Neuronal stem cell (in vitro differentiated cells): ENCODE data around the gene GIPC1.
A peak's percentile ranks its signal among the peaks of the same experiment; 100 is the strongest.

ENCODE experiments used
- DNase-seq: peaks from one replicate; pipeline ENCODE4 v3.0.0-alpha.2; 2013; ENCODE audit warnings: low spot score
- H2AFZ ChIP-seq: one replicate; pipeline ENCODE4 v1.6.1; 2013; ENCODE audit warnings: mild to moderate bottlenecking, low read length, inconsistent platforms
- H2AK5ac ChIP-seq: 2 replicates; pipeline ENCODE4 v1.6.1; 2013; ENCODE audit warnings: low read depth, mild to moderate bottlenecking, inconsistent platforms, low read length, moderate library complexity, mixed read lengths
- H2BK120ac ChIP-seq: 2 replicates; pipeline ENCODE4 v1.6.1; 2013; ENCODE audit warnings: low read depth, mild to moderate bottlenecking, inconsistent platforms, low read length, moderate library complexity, mixed read lengths
- H2BK12ac ChIP-seq: one replicate; pipeline ENCODE4 v1.6.1; 2013; ENCODE audit warnings: low read length, inconsistent platforms
- H2BK15ac ChIP-seq: 2 replicates; pipeline ENCODE4 v1.6.1; 2013; ENCODE audit warnings: mild to moderate bottlenecking, low read length, inconsistent platforms, mixed read lengths
- H2BK5ac ChIP-seq: one replicate; pipeline ENCODE4 v1.6.1; 2013; ENCODE audit warnings: inconsistent platforms, mild to moderate bottlenecking, low read length, moderate library complexity
- H3K14ac ChIP-seq: one replicate; pipeline ENCODE4 v1.6.1; 2013; ENCODE audit warnings: low read length, inconsistent platforms
- H3K18ac ChIP-seq: 2 replicates; pipeline ENCODE4 v1.6.1; 2013; ENCODE audit warnings: low read length, inconsistent platforms
- H3K23ac ChIP-seq: 2 replicates; pipeline ENCODE4 v1.6.1; 2013; ENCODE audit warnings: low read depth, mild to moderate bottlenecking, mixed read lengths, low read length, inconsistent platforms; ENCODE audit not compliant: poor library complexity
- H3K27ac ChIP-seq: replicated peaks from 3 replicates; pipeline ENCODE4 v1.5.1; 2013; ENCODE audit warnings: low read length, inconsistent platforms
- H3K27me3 ChIP-seq, 3 experiments: 2 replicates each; pipeline ENCODE4 v1.6.1; 2013; ENCODE audit warnings: low read length in 3 of 3, mild to moderate bottlenecking in 2 of 3, inconsistent platforms in 1 of 3, low read depth in 1 of 3, mixed read lengths in 1 of 3, moderate library complexity in 1 of 3; ENCODE audit not compliant: control insufficient read depth in 3 of 3, insufficient read depth in 3 of 3
- H3K36me3 ChIP-seq, 2 donors: replicated peaks in 1 of 2; 2 replicates each; pipeline ENCODE4 v1.6.1; 2013; ENCODE audit warnings: low read length in 2 of 2; ENCODE audit not compliant: control insufficient read depth in 2 of 2, insufficient read depth in 2 of 2
- H3K4ac ChIP-seq: 2 replicates; pipeline ENCODE4 v1.6.1; 2013; ENCODE audit warnings: inconsistent platforms, mild to moderate bottlenecking, low read length, moderate library complexity
- H3K4me1 ChIP-seq, 2 donors: 1 replicate in 1 of 2; 2 replicates in 1 of 2; pipeline ENCODE4 v1.6.1; 2013; ENCODE audit warnings: low read length in 2 of 2, low read depth in 1 of 2; ENCODE audit not compliant: control insufficient read depth in 2 of 2, insufficient read depth in 1 of 2
- H3K4me2 ChIP-seq: one replicate; pipeline ENCODE4 v1.6.1; 2013; ENCODE audit warnings: mild to moderate bottlenecking, low read length, inconsistent platforms; ENCODE audit not compliant: insufficient read depth, poor library complexity, severe bottlenecking
- H3K4me3 ChIP-seq, 2 donors: 2 replicates each; pipeline ENCODE4 v1.5.1; 2013; ENCODE audit warnings: low read length in 2 of 2, mild to moderate bottlenecking in 2 of 2, inconsistent platforms in 1 of 2, moderate library complexity in 1 of 2
- H3K79me1 ChIP-seq: one replicate; pipeline ENCODE4 v1.6.1; 2013; ENCODE audit warnings: low read depth, mild to moderate bottlenecking, inconsistent platforms, low read length, moderate library complexity
- H3K9ac ChIP-seq: one replicate; pipeline ENCODE4 v1.6.1; 2013; ENCODE audit warnings: mild to moderate bottlenecking, low read depth, low read length, inconsistent platforms; ENCODE audit not compliant: poor library complexity
- H3K9me3 ChIP-seq, 2 donors: replicated peaks in 1 of 2; 2 replicates each; pipeline versions ENCODE3 to v1.6.1; 2013; ENCODE audit warnings: low read length in 2 of 2, mild to moderate bottlenecking in 2 of 2, inconsistent platforms in 1 of 2, low read depth in 1 of 2, mixed read lengths in 1 of 2, moderate library complexity in 1 of 2; ENCODE audit not compliant: control insufficient read depth in 2 of 2, insufficient read depth in 1 of 2
- H4K8ac ChIP-seq: one replicate; pipeline ENCODE4 v1.6.1; 2013; ENCODE audit warnings: low read depth, mild to moderate bottlenecking, inconsistent platforms, low read length, moderate library complexity
- H4K91ac ChIP-seq: one replicate; pipeline ENCODE4 v1.6.1; 2013; ENCODE audit warnings: low read length, low read depth, mild to moderate bottlenecking, inconsistent platforms; ENCODE audit not compliant: poor library complexity
- WGBS, 2 donors: extraction: QIAGEN DNeasy Blood & Tissue Kit; methylation state at CpG; one replicate each; pipeline ENCODE4 v1.1.7; 2013; ENCODE audit warnings: missing lambda C conversion rate in 2 of 2, mixed read lengths in 1 of 2; ENCODE audit not compliant: insufficient read length in 2 of 2, insufficient replicate concordance in 1 of 2; ENCODE audit errors: extremely low coverage in 2 of 2; 5-methylcytosine and 5-hydroxymethylcytosine counted together

The GIPC1 gene

DNA sequence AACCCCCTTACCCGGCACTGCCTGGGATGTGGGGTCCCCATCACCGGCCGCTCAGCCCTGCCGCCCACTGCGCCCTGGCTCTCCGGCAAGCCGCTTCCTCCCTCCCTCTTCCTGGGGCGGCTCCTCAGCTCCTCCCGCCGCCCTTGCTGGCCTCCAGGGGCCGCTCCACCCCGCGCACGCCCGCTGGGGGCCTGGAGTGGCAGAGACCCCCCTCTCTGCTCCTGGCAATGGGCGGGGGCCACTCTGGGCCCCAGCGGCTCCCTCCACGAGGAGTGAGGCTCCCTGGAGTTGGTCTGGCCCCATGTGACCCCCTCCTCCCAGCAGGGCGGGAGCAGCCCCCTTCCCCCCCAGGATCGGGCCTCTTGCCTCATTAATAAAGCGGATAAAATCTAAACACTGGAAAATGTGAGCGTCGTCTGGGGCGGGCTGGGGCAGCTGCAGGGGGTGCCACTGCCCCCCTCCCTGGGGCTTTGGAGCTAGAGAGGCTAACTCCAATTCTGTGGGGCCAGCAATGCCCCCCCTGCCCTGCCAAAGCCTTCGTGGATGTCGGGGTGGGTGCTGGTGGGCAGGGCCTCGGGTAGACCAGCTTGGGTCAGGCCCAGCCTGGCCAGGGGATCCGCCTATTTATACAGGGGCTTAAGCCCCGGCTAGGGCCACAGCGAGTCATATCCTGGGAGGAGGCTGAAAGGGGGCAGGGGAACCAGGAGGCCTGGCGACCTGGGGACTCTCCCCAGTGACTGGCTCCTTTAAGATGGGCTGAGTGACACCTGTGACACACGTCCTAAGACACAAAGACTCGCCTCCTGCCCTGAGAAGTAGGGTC, 20.5 kb downstream of the GIPC1 start, which contains the start of gene PTGER1:
Gene PTGER1 (minus strand): TSS at position 104 of the 823 bp plus-strand sequence. CDS start 1,034 bp downstream, outside the sequence.
- Histone ChIP-seq H3K36me3 (peaks cover 17 to 34% of the 10 kb centered on the region in 2 donors), H2BK120ac (no peak within 1 kb of the TSS), H3K27me3 (peaks cover 0 to 6% (median 0%) of the 10 kb centered on the region in 3 experiments), H4K8ac (no peak within 1 kb of the TSS), H2AK5ac (peak within 1 kb of the TSS; percentile 99), H3K4me2 (peak within 1 kb of the TSS; percentile 31), H3K9ac (peak within 1 kb of the TSS; percentile 75), H3K23ac (peak within 1 kb of the TSS; percentile 97), H2BK5ac (peak within 1 kb of the TSS; percentile 95), H2BK12ac (peak within 1 kb of the TSS; percentile 73), H3K27ac (no peak within 1 kb of the TSS), H2BK15ac (peak within 1 kb of the TSS; percentile 55), H3K18ac (peak within 1 kb of the TSS; percentile 84), H3K9me3 (no peaks in the 10 kb centered on the region), H3K4me3 (no peak within 1 kb of the TSS), H3K4me1 (peaks cover 2 to 21% of the 10 kb centered on the region in 2 donors), H3K14ac (no peak within 1 kb of the TSS), H3K4ac (no peak within 1 kb of the TSS), H4K91ac (peak within 1 kb of the TSS; percentile 92), H2AFZ (no peak within 1 kb of the TSS), H3K79me1 (peaks cover 2% of the 10 kb centered on the region)
- no CpG with 5 or more reads among the region's 33 CpGs for WGBS, 2 donors
- no peak for DNase-seq

DNA sequence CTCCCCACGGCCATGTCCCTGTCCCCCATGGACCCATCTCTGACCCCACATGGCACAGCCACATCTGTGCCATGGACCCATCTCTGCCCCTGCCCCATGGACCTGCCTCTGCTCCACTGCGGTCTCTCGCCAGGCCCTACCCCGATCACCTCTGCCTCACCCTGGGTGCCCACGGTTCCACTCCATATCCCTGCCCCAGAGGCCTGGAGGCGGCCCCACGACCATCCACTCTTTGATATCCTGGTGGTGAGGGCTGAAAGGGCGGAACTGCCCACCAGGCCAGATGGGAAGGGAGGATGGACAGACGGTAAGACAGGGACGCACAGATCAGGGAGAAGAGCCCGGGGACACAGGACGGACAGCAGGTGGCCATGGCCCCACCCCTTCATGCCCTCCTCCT, 21.1 kb downstream of the GIPC1 start:
- H3K4me2 ChIP-seq, result no peak overlapping the region
- H4K91ac ChIP-seq, result no peak overlapping the region
- no peak overlapping the region for H2BK120ac ChIP-seq
- H3K4ac ChIP-seq, result no peak overlapping the region
- no peak for DNase-seq
- peaks cover 23 to 35% of the 10 kb centered on the region in 2 donors for H3K36me3 ChIP-seq
- H3K4me3 ChIP-seq, result no peak overlapping the region
- H3K23ac ChIP-seq, result peak overlapping the region; percentile 97
- H3K4me1 ChIP-seq, result peaks cover 2 to 19% of the 10 kb centered on the region in 2 donors
- H3K14ac ChIP-seq, result no peak overlapping the region
- no peak overlapping the region for H2AFZ ChIP-seq
- peak overlapping the region; percentile 95 for H2BK5ac ChIP-seq
- H3K27ac ChIP-seq, result no peak overlapping the region
- H3K79me1 ChIP-seq, result no peaks in the 10 kb centered on the region
- peak overlapping the region; percentile 84 for H3K18ac ChIP-seq
- H2BK15ac ChIP-seq, result no peak overlapping the region
- H2BK12ac ChIP-seq, result peak overlapping the region; percentile 73
- no CpG with 5 or more reads among the region's 12 CpGs for WGBS, 2 donors
- peaks cover 0 to 6% (median 0%) of the 10 kb centered on the region in 3 experiments for H3K27me3 ChIP-seq
- peak overlapping the region; percentile 75 for H3K9ac ChIP-seq
- peak overlapping the region; percentile 99 for H2AK5ac ChIP-seq
- H4K8ac ChIP-seq, result no peak overlapping the region
- H3K9me3 ChIP-seq, result no peaks in the 10 kb centered on the region

DNA sequence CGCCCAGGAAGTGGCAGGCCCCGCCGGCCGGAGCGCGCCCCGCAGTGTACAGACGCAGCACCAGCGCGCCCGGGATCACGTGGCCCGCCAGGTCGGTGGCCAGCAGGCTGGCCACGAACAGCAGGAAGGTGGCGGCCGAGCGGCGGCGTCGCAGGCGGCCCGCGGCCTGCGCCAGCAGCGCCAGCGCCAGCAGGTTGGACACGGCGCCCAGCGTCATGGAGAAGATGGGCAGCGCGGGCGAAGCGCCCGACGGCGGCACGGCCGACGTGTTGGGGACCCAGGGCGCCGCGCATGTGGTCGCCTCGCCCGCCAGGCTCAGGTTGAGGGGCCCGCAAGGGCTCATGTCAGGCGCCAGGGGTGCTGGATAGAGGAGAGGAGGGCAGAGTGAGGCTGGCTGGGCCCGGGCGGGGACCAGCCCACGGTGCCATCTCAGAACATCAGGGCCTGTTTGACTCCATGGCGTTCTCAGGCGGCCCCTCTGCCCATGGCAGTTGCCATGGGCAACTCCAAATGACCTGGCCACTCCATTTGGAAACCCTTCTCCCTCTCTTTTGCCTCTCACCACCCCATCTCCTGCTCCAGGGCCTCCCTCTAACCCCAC, 21.8 kb downstream of the GIPC1 start:
- no peak overlapping the region for H4K91ac ChIP-seq
- H3K36me3 ChIP-seq, result peaks cover 26 to 36% of the 10 kb centered on the region in 2 donors
- peak overlapping the region; percentile 43 for H2AK5ac ChIP-seq
- H3K9me3 ChIP-seq, result no peaks in the 10 kb centered on the region
- H4K8ac ChIP-seq, result no peak overlapping the region
- no peak overlapping the region for H2BK120ac ChIP-seq
- H2BK12ac ChIP-seq, result no peak overlapping the region
- no peak overlapping the region for H2AFZ ChIP-seq
- no peak overlapping the region for H3K4me2 ChIP-seq
- DNase-seq, result no peak
- no peak overlapping the region for H3K9ac ChIP-seq
- H3K23ac ChIP-seq, result peak overlapping the region; percentile 43
- H3K4ac ChIP-seq, result no peak overlapping the region
- H2BK5ac ChIP-seq, result no peak overlapping the region
- H3K4me1 ChIP-seq, result peaks cover 2 to 18% of the 10 kb centered on the region in 2 donors
- peak overlapping the region; percentile 55 for H2BK15ac ChIP-seq
- no CpG with 5 or more reads among the region's 53 CpGs for WGBS, 2 donors
- H3K18ac ChIP-seq, result no peak overlapping the region
- H3K27ac ChIP-seq, result no peak overlapping the region
- H3K27me3 ChIP-seq, result peaks cover 0 to 6% (median 0%) of the 10 kb centered on the region in 3 experiments
- H3K14ac ChIP-seq, result no peak overlapping the region
- no peak overlapping the region for H3K4me3 ChIP-seq
- no peaks in the 10 kb centered on the region for H3K79me1 ChIP-seq
